DMS53 (cell line): ENCODE results near the gene EPC1.
"Not testable (repeated sequence)": the region's sequence is repeated elsewhere in the genome, so short reads cannot be mapped to it uniquely, and the experiment has no call there.

Experiments used
- DNase-seq: peaks from one replicate; lab custom pipeline; 2025; lab: John Stamatoyannopoulos, UW

Gene EPC1

GRCh38 chr10:32372000-32372875 is 25.3 kb upstream of the EPC1 start:
- DNase-seq, result no peak

- DNase-seq, result no peak
These were observed 24.1 kb upstream of the EPC1 start for GRCh38 chr10:32371101-32371500.

GRCh38 chr10:32367793-32368453 is 21.0 kb upstream of the EPC1 start:
- peak; percentile 77 for DNase-seq

- DNase-seq, result no peak
These were observed 19.6 kb upstream of the EPC1 start for GRCh38 chr10:32366588-32366987.

GRCh38 chr10:32366111-32366510 is 19.2 kb upstream of the EPC1 start:
- DNase-seq, result no peak

- DNase-seq, result not testable (repeated sequence)
These were observed 18.4 kb upstream of the EPC1 start for GRCh38 chr10:32365404-32365803.

- no peak for DNase-seq
These were observed 15.6 kb upstream of the EPC1 start for GRCh38 chr10:32362571-32362970.

- DNase-seq, result no peak
These were observed 13.9 kb upstream of the EPC1 start for GRCh38 chr10:32360884-32361283.

- no peak for DNase-seq
These were observed 13.3 kb upstream of the EPC1 start for GRCh38 chr10:32360241-32360640.

GRCh38 chr10:32357056-32357735 is 10.2 kb upstream of the EPC1 start:
- DNase-seq, result no peak

- not testable (repeated sequence) for DNase-seq
These were observed 7.7 kb upstream of the EPC1 start for GRCh38 chr10:32354690-32355089.

GRCh38 chr10:32350811-32351350 is 3.9 kb upstream of the EPC1 start:
- DNase-seq, result no peak

GRCh38 chr10:32349968-32350738 is 3.2 kb upstream of the EPC1 start:
- no peak for DNase-seq

GRCh38 chr10:32349199-32349585 is 2.2 kb upstream of the EPC1 start:
- DNase-seq, result no peak

- no peak for DNase-seq
These were observed 1.6 kb upstream of the EPC1 start for GRCh38 chr10:32348297-32349198.

- DNase-seq, result no peak
These were observed 535 bp upstream of the EPC1 start for GRCh38 chr10:32347363-32348022.

GRCh38 chr10:32346134-32346550 is 816 bp downstream of the EPC1 start:
- DNase-seq, result peak; percentile 97

- DNase-seq, result no peak
These were observed 5.4 kb downstream of the EPC1 start for GRCh38 chr10:32341596-32341995.

- no peak for DNase-seq
These were observed 6.3 kb downstream of the EPC1 start for GRCh38 chr10:32340596-32341180.

- DNase-seq, result no peak
These were observed 8.7 kb downstream of the EPC1 start for GRCh38 chr10:32338262-32338661.
